DLD1 (cell line): Measurements from ENCODE around the gene INPP4A.

Experiments
- in situ Hi-C: cut with HindIII; loops from 2 replicates; pipeline ENCODE4 v1.10.0; 2017; ENCODE audit warnings: low sequenced_read_pairs

INPP4A gene

DNA sequence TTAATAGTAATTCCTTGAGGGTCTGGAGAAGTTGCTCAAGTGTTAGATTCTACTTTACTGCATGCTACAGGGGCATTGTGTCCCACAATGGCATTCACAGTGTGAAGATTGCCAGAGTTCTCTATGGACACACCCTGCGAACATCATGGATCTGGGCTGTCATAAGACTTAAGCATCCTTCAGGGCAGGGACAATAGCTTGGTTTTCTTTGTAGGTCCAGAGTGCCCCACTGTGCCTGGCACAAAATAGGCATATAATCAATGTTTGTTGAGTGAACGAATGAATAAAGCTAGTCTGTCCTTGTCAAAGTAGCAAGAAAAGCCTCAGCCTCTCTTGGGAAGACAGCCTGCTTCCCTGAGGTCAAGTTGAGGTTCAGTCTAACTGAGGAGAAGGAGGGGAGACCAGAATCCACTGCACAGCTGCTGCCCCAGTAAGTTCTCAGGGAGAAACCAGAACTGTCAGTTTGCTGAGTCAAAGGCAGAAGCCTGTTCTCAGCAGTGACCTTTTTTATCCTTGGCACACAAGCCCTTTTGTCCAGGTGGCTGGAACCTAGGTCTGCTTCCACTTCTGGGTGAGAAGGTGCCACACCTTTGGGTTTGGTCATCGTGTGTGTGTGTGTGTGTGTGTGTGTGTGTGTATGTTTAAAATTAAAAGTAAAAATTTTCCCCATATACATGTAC is 15.0 kb downstream of the INPP4A start:
- in situ Hi-C loops = no loop called here

DNA sequence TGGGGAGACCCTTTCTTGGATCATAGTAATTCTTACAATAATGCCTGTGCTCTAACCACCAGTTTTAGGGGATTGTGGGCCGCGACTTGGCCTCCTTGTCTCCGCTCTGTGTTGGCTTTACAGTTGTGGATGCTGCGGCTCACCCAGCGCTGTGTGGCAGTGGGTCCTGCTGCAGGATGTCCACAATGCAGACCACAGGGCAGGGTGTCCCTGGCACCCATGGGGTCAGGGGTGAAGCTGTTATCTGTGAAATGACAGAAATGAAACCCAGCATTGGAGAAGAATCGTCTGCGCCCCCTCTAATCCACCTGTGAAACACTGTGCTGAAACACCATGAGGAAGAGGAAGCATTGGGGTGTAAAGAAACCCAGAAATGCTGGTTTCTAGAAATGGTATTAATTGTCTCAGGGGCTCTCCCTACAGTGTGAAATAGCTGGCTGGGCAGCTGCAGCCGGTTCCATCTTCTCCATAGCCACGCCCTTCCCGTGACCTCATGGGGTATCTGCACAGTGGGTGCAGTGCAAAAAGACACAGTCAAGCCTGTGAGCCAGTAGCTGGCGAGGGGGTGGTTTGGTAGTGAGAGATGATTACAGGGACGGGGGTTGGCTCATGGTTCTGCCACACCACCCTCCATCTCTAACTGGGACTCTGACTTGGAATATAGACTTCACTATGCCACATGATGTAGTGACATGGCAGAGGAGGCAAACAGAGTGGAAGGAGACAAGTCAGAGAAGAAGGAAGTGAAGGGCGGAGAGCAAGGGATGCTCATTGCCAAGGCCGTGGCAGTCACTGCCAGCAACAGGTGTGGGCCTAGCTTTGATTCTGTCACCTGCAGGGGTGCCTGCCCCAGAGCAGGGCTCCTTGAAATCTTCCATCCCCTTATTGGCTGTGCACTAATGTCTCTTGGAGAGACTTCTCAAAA is 16.2 kb downstream of the INPP4A start:
- in situ Hi-C loops = no loop called here

- in situ Hi-C loops = no loop called here
Measured at GRCh38 chr2:98461498-98462049, 16.9 kb downstream of the INPP4A start.

DNA sequence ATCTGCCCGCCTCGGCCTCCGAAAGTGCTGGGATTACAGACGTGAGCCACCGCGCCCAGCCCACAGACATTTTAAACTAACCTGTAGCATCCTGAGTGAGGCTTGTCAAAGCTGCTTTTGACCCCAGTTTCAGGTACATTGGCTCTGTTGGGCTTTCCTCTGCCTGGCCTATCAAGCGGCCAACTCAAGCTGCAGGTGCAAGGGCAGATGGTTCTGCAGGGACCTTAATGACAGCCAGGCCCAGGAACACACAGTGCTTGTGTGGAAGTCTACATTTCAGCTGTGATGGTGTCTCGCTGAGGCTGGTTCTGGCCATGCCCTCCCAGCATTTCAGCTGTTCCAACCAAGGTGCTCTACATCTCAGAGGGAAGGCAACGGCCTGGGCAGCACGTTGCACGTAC is 18.4 kb downstream of the INPP4A start:
- in situ Hi-C loops = no loop called here

- in situ Hi-C loops = no loop called here
Measured at GRCh38 chr2:98463551-98463971, 18.9 kb downstream of the INPP4A start.

DNA sequence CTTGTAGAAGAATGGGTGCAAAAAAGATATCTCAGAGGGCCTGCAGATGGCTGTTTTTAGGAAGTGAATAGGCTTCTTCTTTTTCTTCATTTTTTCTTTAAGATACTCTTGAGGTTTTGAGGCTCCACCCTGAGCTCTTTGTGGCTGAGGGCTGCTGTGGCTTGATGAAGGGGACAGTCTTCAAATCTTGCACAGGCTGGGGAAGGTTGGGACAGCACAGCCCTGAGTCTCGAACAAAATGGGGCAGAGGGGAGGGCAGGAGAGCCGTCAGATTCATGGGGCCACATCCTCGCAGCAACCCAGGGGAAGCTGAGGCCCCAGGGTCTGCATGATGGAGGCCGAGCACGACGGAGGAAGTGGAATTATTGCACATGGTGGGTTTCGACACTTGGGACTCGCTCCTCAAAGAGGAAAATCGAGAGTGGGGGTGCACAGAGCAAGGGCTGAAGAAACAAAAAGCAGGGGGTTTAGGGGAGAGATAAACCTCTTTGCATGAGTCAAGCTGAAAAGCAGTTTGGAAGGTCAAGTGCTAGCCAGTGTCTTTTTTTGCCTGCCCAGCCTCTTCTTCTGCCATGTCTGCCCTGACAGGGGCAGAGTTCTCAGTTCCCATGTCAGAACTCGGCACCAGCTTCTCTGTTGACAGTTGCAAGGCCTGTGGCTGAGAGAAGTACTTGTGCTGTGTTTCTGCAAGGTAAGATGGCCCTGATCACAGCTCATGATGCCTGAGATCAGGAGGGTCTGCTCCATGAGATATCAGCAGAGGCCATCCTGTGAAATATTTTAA is 19.5 kb downstream of the INPP4A start:
- in situ Hi-C loops = no loop called here

DNA sequence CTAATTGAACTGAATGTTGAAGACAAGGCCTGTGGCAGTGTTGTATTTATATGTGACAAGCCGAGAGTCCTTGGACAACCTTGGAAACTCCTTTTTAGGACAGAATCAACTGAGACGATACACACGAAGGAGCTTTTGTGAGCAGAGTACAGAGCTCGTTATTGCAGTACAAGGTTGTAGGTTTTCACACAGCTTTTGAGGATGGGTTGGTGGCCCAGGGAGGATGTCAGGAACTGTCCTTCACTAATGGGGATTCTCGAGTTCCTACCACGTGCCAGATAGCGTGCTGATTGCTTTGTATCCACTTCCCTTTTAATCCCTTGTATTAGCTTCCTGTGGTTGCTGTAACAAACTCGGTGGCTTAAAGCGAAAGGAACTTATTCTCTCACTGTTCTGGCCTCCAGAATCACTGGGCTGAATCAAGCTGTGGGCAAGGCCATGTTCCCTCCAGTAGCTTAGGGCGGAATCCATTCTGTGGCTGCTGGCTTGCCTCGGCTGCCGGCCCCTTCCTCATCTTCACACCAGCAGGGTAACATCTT is 20.2 kb downstream of the INPP4A start:
- in situ Hi-C loops = no loop called here

GRCh38 chr2:98465456-98466226 is 21.0 kb downstream of the INPP4A start:
- in situ Hi-C loops = no loop called here

DNA sequence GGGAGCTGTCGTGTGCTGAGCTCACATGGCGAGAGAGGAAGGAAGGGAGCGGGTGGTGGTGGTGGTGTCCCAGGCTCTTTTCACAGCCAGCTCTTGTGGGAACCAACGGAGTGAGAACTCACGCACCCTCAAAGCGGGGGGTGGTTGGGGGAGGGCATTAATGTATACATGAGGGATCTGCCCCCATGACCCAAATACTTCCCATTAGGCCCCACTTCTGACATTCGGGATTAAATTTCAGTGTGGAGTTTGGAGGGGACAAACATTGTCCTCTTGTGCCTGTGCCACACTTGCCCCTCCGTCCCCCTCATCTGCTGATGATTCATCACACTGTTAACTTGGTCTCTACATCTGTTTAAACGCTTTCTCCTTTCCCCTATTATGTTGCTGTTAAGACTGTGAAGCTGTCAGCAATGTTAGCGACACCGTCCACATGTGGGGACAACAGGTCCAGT is 22.5 kb downstream of the INPP4A start:
- in situ Hi-C loops = no loop called here

- in situ Hi-C loops = no loop called here
Measured at GRCh38 chr2:98467652-98468051, 23.0 kb downstream of the INPP4A start.

DNA sequence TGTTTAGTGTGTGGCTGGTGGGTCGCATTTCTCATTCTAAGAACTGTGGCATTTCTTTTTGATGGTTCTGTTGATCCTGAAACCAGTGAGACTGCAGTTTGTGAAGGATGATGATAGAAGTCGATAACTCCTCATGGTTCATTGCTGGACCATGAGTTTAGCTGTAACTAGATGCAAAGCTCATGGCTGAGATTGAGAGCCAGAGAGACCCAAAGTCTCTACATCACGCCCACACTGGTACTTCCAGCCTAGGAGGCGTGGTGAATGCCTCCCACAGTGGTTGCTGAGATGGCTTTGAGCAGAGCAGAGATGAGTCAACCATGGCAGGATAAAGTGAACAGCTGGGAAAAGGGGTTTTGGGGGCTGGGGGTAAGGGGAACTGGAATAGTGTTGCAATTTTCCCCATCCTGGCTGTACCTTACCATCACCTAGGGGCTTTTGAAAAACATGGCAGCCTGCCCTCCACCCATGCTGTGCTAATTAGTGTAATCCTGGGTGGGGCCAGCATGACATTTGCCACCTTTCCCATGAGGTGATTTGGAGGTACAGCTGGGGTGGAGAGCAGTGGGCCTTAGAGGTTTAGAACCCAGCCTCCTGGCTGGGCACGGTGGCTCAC is 24.1 kb downstream of the INPP4A start:
- in situ Hi-C loops = no loop called here

GRCh38 chr2:98469862-98470544 is 25.3 kb downstream of the INPP4A start:
- in situ Hi-C loops = no loop called here

DNA sequence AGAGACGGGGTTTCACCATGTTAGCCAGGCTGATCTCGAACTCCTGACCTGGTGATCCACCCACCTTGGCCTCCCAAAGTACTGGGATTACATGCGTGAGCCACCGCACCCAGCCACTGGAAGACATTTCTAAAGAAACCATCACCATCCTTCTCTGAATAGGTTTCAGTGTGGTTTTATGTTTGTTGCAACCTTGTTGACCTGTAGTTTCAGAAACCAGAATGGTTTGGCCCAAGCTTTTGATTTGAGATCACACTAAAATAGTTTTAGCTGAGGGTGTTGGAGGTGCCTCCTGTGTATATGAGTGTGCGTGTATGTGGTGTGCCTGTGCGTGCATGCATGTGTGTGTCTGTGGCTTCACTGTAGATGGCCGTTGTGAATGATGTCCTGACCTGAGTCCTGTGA is 26.2 kb downstream of the INPP4A start:
- in situ Hi-C loops = no loop called here

GRCh38 chr2:98471402-98472131 is 26.9 kb downstream of the INPP4A start:
- in situ Hi-C loops = no loop called here

DNA sequence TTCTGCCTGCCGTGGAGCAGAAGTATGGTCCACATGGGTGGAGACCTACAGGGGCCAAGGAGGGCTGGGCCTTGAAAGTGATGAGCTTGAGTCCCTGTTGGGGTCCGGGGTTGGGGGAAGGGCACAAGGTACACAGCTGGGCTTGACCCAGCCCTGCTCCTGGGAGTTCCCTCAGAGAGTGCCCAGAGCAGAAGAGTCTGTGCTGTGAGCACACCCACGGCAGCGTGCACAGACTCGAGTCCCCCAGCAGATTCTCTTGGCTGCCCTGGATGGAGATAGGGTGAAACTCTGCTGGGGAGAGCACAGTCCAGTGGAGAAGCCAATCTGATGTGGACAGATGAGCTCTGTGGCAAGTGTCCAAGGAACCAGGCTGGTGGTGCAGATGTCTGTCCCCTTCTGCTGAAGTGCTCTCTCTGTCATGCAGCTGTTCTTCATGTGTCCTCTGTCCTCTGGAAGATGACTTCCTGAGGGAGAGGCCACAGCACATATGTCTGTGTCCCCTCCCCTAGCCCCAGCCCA is 27.5 kb downstream of the INPP4A start:
- in situ Hi-C loops = no loop called here

GRCh38 chr2:98472961-98473746 is 28.5 kb downstream of the INPP4A start:
- in situ Hi-C loops = no loop called here
